H1 (cell line): Measurements from ENCODE around the gene LDHB.

Experiments used
- ATF2 ChIP-seq: IDR thresholded peaks from 2 replicates; pipeline ENCODE4 v1.6.1; 2012; ENCODE audit warnings: low read length, inconsistent platforms
- BRCA1 ChIP-seq: IDR thresholded peaks from 2 replicates; pipeline ENCODE4 v1.6.1; 2012; ENCODE audit warnings: low read depth, low read length, improper control_type of control experiment
- CHD2 ChIP-seq: IDR thresholded peaks from 2 replicates; pipeline ENCODE4 v1.6.1; 2012; ENCODE audit warnings: low read length, improper control_type of control experiment
- CREB1 ChIP-seq: IDR thresholded peaks from 2 replicates; pipeline ENCODE4 v1.6.1; 2012; ENCODE audit warnings: inconsistent platforms
- CTCF ChIP-seq, 3 experiments: IDR thresholded peaks; 1 replicate in 2 of 3; 2 replicates in 1 of 3; pipeline versions ENCODE4 v1.5.1 to v1.6.1; 2011; ENCODE audit warnings: low read length in 3 of 3, mild to moderate bottlenecking in 3 of 3, inconsistent platforms in 2 of 3, low read depth in 1 of 3, moderate library complexity in 1 of 3; ENCODE audit not compliant: insufficient read depth in 1 of 3; ENCODE audit errors: control extremely low read depth in 1 of 3
- RBBP5 ChIP-seq: IDR thresholded peaks from 2 replicates; pipeline ENCODE4 v1.7.1; 2012; ENCODE audit warnings: low read depth, mild to moderate bottlenecking, inconsistent platforms, low read length, moderate library complexity, borderline replicate concordance
- TEAD4 ChIP-seq: IDR thresholded peaks from 2 replicates; pipeline ENCODE4 v1.6.1; 2012; ENCODE audit warnings: low read depth, low read length, inconsistent platforms, mixed read lengths

GRCh38 chr12:21657326-21658077 is at the start of gene LDHB:
- TF ChIP-seq CTCF (IDR thresholded peaks at IDR 0.05; ENCODE audit: control extremely low read depth in 1 of 3, insufficient read depth in 1 of 3, low read depth in 1 of 3, low read length in 3 of 3) (no peak), CHD2 (no peak), ATF2 (no peak), RBBP5 (no peak), CREB1 (peak; percentile 32; the same call in 1 of the 2 replicates), TEAD4 (no peak), BRCA1 (no peak)
